HepG2 (cell line): ENCODE results near the gene ANKRD31. TPM values are rescaled to one million over a fixed set of nuclear protein-coding genes. Genes with fewer than 3 reads are reported as not detected.
A peak's percentile ranks its signal among the peaks of the same experiment; 100 is the strongest.

ENCODE experiments used
- AGO1 ChIP-seq: fragments of 200-400 bp; formaldehyde crosslinking; IDR thresholded peaks from 2 replicates; pipeline ENCODE4 v1.6.1; 2017; ENCODE audit warnings: mild to moderate bottlenecking, low read depth, low read length, moderate library complexity; ENCODE audit not compliant: poor library complexity, severe bottlenecking
- CBX5 ChIP-seq: sonication (generic); formaldehyde crosslinking; IDR thresholded peaks from 2 replicates; pipeline ENCODE4 v1.4.0; 2020; ENCODE audit warnings: missing genetic modification reagents, borderline replicate concordance
- CEBPG ChIP-seq: IDR thresholded peaks from 2 replicates; pipeline ENCODE4 v1.6.1; 2016
- ELF1 ChIP-seq: sonication (generic); formaldehyde crosslinking; IDR thresholded peaks from 2 replicates; pipeline ENCODE4 v1.4.0; 2020; ENCODE audit warnings: missing genetic modification reagents
- KDM2A ChIP-seq: sonication (generic); formaldehyde crosslinking; IDR thresholded peaks from 2 replicates; pipeline ENCODE4 v1.4.0; 2020; ENCODE audit warnings: low read depth, missing genetic modification reagents, borderline replicate concordance
- KDM6A ChIP-seq: IDR thresholded peaks from 2 replicates; pipeline ENCODE4 v1.6.1; 2016; ENCODE audit warnings: low read depth
- MAF1 ChIP-seq: sonication (generic); formaldehyde crosslinking; IDR thresholded peaks from 2 replicates; pipeline ENCODE4 v1.5.0; 2020; ENCODE audit warnings: missing genetic modification reagents, borderline replicate concordance
- MIER3 ChIP-seq: IDR thresholded peaks from 2 replicates; pipeline ENCODE4 v1.6.1; 2016; ENCODE audit warnings: missing compliant biosample characterization, borderline replicate concordance
- MYC ChIP-seq: sonication (generic); formaldehyde crosslinking; IDR thresholded peaks from 2 replicates; pipeline ENCODE4 v1.9.0; 2021; ENCODE audit warnings: missing genetic modification reagents, borderline replicate concordance
- NAIF1 ChIP-seq: sonication (generic); formaldehyde crosslinking; IDR thresholded peaks from 2 replicates; pipeline ENCODE4 v1.5.0; 2020; ENCODE audit warnings: mild to moderate bottlenecking, missing genetic modification reagents, borderline replicate concordance
- NR1H2 ChIP-seq: sonication (generic); formaldehyde crosslinking; IDR thresholded peaks from 2 replicates; pipeline ENCODE4 v1.8.1; 2022; ENCODE audit warnings: low read depth, missing genetic modification reagents, borderline replicate concordance
- PCBP1 ChIP-seq: fragments of 200-400 bp; formaldehyde crosslinking; IDR thresholded peaks from 2 replicates; pipeline ENCODE4 v1.6.1; 2017; ENCODE audit warnings: mild to moderate bottlenecking, low read depth, low read length, borderline replicate concordance
- SATB2 ChIP-seq: sonication (generic); formaldehyde crosslinking; IDR thresholded peaks from 2 replicates; pipeline ENCODE4 v1.5.0; 2020; ENCODE audit warnings: missing genetic modification reagents
- SPEN ChIP-seq: sonication (generic); formaldehyde crosslinking; IDR thresholded peaks from 2 replicates; pipeline ENCODE4 v1.5.1; 2020; ENCODE audit warnings: low read depth, mild to moderate bottlenecking, missing genetic modification reagents
- THYN1 ChIP-seq: sonication (generic); formaldehyde crosslinking; IDR thresholded peaks from 2 replicates; pipeline ENCODE4 v1.8.1; 2023; ENCODE audit warnings: low read depth, mild to moderate bottlenecking, moderate library complexity, missing genetic modification reagents, borderline replicate concordance
- YY1 ChIP-seq: IDR thresholded peaks from 2 replicates; pipeline ENCODE4 v1.6.1; 2011; ENCODE audit warnings: low read length, low read depth, moderate library complexity, mild to moderate bottlenecking; ENCODE audit not compliant: insufficient read depth, insufficient replicate concordance
- ZNF121 ChIP-seq: sonication (generic); formaldehyde crosslinking; IDR thresholded peaks from 2 replicates; pipeline ENCODE4 v1.5.0; 2020; ENCODE audit warnings: mild to moderate bottlenecking, missing genetic modification reagents
- ZNF30 ChIP-seq: sonication (generic); formaldehyde crosslinking; IDR thresholded peaks from 2 replicates; pipeline ENCODE4 v1.5.0; 2020; ENCODE audit warnings: mild to moderate bottlenecking, missing genetic modification reagents
- ZNF331 ChIP-seq: sonication (generic); formaldehyde crosslinking; IDR thresholded peaks from 2 replicates; pipeline ENCODE4 v1.4.0; 2020; ENCODE audit warnings: missing genetic modification reagents
- ZNF564 ChIP-seq: sonication (generic); formaldehyde crosslinking; IDR thresholded peaks from 2 replicates; pipeline ENCODE4 v1.8.1; 2023; ENCODE audit warnings: mild to moderate bottlenecking, missing genetic modification reagents
- ZNF672 ChIP-seq: sonication (generic); formaldehyde crosslinking; IDR thresholded peaks from 2 replicates; pipeline ENCODE4 v1.8.1; 2022; ENCODE audit warnings: missing genetic modification reagents
- ZNF7 ChIP-seq: IDR thresholded peaks from 2 replicates; pipeline ENCODE4 v1.6.1; 2016; ENCODE audit warnings: missing biosample characterization, missing genetic modification reagents
- polyA plus RNA-seq, 8 experiments: library from polyadenylated mRNA; depleted of rRNA in 3 of 8; stranded (reverse) in 7 of 8; unstranded in 1 of 8; fragments of >200 nt; fragmentation: Illumina TruSeq in 4 of 8; extraction: Trizol in 4 of 8; gene quantifications; 2 replicates each; pipeline versions ENCODE4 v1.2.1 to v1.2.3, GENCODE V29; 2011 to 2016; ENCODE audit warnings: low read depth in 4 of 8, missing spikeins in 1 of 8, mixed read lengths in 1 of 8; ENCODE audit not compliant: insufficient read depth in 1 of 8
- total RNA-seq, 5 experiments: library from RNA; depleted of rRNA; stranded (reverse); fragments of >200 nt; fragmentation: Illumina TruSeq; extraction: Trizol; gene quantifications; 2 replicates each; pipeline ENCODE4 v1.2.3, GENCODE V29; 2016; ENCODE audit warnings: low read depth in 1 of 5
- TF ChIP-seq, protein P1 (sequence below): sonication (generic); formaldehyde crosslinking; IDR thresholded peaks from 2 replicates; pipeline ENCODE4 v1.4.0; 2020; ENCODE audit warnings: mild to moderate bottlenecking, missing genetic modification reagents
- TF ChIP-seq, protein P2 (sequence below): sonication (generic); formaldehyde crosslinking; IDR thresholded peaks from 2 replicates; pipeline ENCODE4 v1.4.0; 2020; ENCODE audit warnings: missing genetic modification reagents; ENCODE audit errors: not compliant biosample characterization
- TF ChIP-seq, protein P3 (sequence below): sonication (generic); formaldehyde crosslinking; IDR thresholded peaks from 2 replicates; pipeline ENCODE4 v1.8.0; 2022; ENCODE audit warnings: missing genetic modification reagents, low read depth, mild to moderate bottlenecking, borderline replicate concordance
- TF ChIP-seq, protein P4 (sequence below), 2 experiments: sonication (generic) in 1 of 2; formaldehyde crosslinking in 1 of 2; IDR thresholded peaks; 2 replicates each; pipeline versions ENCODE4 v1.5.1 to v1.6.1; 2011 to 2020; ENCODE audit warnings: borderline replicate concordance in 1 of 2, low read depth in 1 of 2, low read length in 1 of 2, mild to moderate bottlenecking in 1 of 2, missing genetic modification reagents in 1 of 2, moderate library complexity in 1 of 2

Gene ANKRD31
- total and polyA plus RNA-seq, 2 of the 13 experiments (the other 11 are each of a cell fraction or from before 2014, with no cell fraction given): 0.01 to 0.09 TPM

DNA sequence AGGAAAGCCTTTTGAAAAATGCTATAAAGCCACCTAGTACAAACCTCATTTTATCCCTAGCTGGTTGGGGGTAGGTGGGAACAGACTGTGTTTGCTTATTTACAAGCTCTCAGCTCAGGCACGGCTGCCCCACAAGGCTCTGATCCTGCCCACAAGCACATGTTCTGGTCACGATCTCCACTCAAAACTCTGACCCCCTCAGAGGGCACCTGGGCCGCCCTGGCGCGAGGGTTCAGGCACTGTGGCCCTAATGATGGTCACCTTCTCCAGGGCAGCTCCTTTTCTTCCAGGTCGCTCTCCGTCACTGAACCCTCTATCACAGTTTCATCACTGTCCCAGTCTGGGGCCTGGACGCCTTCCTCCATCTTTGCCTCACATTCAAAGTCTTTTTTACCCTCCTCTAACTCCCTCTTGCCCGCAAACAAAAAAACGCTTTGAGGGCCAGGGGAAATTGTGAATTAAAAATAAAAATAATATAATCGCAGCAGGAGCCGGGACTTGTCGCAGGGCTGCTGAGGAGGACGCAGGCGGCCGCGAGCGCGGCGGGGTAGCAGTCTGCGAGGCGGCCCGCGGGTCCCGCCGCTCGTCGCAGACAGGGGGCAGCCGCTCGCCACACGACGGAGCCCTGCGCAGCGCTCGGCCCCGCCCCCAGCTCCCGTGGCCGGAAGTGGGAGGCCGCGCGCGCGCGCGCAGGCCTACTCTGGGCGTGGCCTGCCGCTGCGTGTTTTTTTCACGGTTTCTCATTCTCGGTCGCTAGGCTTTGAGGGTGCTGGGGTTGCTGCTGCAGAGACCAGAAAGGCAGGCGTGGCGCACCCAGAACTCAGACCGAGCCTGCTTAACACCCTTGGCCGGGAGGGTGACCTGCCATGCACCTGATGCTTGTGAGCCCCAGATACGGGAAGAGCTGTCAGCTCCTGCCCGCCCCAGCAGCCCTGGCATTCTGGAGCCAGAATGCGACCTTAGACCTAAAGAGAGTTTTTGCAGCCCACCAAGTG lies at the start of gene ANKRD31 (continued):
- no peak for TF ChIP-seq ZNF30 (CRISPR knock-in tag)
- peak; percentile 85 for TF ChIP-seq YY1
- 0 out of 2 replicates have a peak, but pooled peaks have one; percentile 18 for TF ChIP-seq ZNF331
- TF ChIP-seq, protein P1, sequence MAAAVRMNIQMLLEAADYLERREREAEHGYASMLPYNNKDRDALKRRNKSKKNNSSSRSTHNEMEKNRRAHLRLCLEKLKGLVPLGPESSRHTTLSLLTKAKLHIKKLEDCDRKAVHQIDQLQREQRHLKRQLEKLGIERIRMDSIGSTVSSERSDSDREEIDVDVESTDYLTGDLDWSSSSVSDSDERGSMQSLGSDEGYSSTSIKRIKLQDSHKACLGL (CRISPR knock-in tag): 0 out of 2 replicates have a peak, but pooled peaks have one; percentile 55
- TF ChIP-seq MIER3: no peak
- TF ChIP-seq ZNF121 (CRISPR knock-in tag): no peak
- TF ChIP-seq, protein P2, sequence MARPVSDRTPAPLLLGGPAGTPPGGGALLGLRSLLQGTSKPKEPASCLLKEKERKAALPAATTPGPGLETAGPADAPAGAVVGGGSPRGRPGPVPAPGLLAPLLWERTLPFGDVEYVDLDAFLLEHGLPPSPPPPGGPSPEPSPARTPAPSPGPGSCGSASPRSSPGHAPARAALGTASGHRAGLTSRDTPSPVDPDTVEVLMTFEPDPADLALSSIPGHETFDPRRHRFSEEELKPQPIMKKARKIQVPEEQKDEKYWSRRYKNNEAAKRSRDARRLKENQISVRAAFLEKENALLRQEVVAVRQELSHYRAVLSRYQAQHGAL (CRISPR knock-in tag): no peak
- peak; percentile 78 for TF ChIP-seq ELF1 (CRISPR knock-in tag)
- no peak for TF ChIP-seq MAF1 (CRISPR knock-in tag)
- TF ChIP-seq KDM2A (CRISPR knock-in tag): peak; percentile 73; the same call in 1 of the 2 replicates
- TF ChIP-seq MYC (CRISPR knock-in tag): peak; percentile 73; the same call in 1 of the 2 replicates
- TF ChIP-seq SATB2: no peak
- peak; percentile 83; the same call in 1 of the 2 replicates for TF ChIP-seq SPEN (CRISPR knock-in tag)
- TF ChIP-seq NR1H2 (CRISPR knock-in tag): no peak
- no peak for TF ChIP-seq AGO1
- no peak for TF ChIP-seq NAIF1 (CRISPR knock-in tag)
- TF ChIP-seq, protein P3, sequence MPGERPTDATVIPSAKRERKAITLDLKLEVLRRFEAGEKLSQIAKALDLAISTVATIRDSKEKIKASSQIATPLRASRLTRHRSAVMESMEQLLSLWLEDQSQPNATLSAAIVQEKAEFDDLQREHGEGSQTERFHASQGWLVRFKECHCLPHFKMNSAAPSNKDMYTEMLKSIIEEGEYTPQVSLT (CRISPR knock-in tag): no peak
- no peak for TF ChIP-seq THYN1 (CRISPR knock-in tag)
- TF ChIP-seq CEBPG (CRISPR knock-in tag): no peak
- no peak for TF ChIP-seq KDM6A (CRISPR knock-in tag)
- TF ChIP-seq ZNF672 (CRISPR knock-in tag): no peak
- no peak for TF ChIP-seq CBX5 (CRISPR knock-in tag)
- TF ChIP-seq, protein P4, sequence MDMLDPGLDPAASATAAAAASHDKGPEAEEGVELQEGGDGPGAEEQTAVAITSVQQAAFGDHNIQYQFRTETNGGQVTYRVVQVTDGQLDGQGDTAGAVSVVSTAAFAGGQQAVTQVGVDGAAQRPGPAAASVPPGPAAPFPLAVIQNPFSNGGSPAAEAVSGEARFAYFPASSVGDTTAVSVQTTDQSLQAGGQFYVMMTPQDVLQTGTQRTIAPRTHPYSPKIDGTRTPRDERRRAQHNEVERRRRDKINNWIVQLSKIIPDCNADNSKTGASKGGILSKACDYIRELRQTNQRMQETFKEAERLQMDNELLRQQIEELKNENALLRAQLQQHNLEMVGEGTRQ (IDR thresholded peaks at IDR 0.05; ENCODE audit: low read depth, low read length): no peak
- TF ChIP-seq, protein P4 (CRISPR knock-in tag; IDR thresholded peaks at IDR 0.05; ENCODE audit: borderline replicate concordance): no peak
- no peak for TF ChIP-seq ZNF564 (CRISPR knock-in tag)
- no peak for TF ChIP-seq PCBP1
- TF ChIP-seq ZNF7: no peak
